HEK293T (cell line): Measurements from ENCODE around the gene RASSF3.

ENCODE experiments used
- CTCF ChIA-PET: fragments of 350-600 bp; formaldehyde crosslinking; extraction: SDS; loops from one replicate; lab custom pipeline; 2021; ENCODE audit warnings: antibody characterized with exemption, inconsistent platforms; lab: Yijun Ruan, JAX
- POLR2A ChIA-PET: fragments of 350-600 bp; formaldehyde crosslinking; extraction: SDS; loops from one replicate; lab custom pipeline; 2020; ENCODE audit warnings: antibody characterized with exemption, inconsistent platforms; lab: Yijun Ruan, JAX
- DNase-seq: peaks from one replicate; pipeline ENCODE4 v3.0.0; 2012; ENCODE audit warnings: mixed read lengths; ENCODE audit errors: extremely low spot score
- ARNT ChIP-seq: fragments of 450-650 bp; IDR thresholded peaks from 2 replicates; pipeline ENCODE4 v1.6.1; 2017; ENCODE audit warnings: mild to moderate bottlenecking
- BHLHE40 ChIP-seq: fragments of 450-650 bp; IDR thresholded peaks from 2 replicates; pipeline ENCODE4 v1.6.1; 2016; ENCODE audit warnings: mild to moderate bottlenecking, moderate library complexity, borderline replicate concordance
- CTBP1 ChIP-seq: fragments of 450-650 bp; IDR thresholded peaks from 2 replicates; pipeline ENCODE4 v1.6.1; 2016; ENCODE audit warnings: borderline replicate concordance
- ELF4 ChIP-seq: fragments of 450-650 bp; IDR thresholded peaks from 2 replicates; pipeline ENCODE4 v1.6.1; 2017; ENCODE audit warnings: antibody characterized with exemption
- FOXA1 ChIP-seq: fragments of 450-650 bp; IDR thresholded peaks from 2 replicates; pipeline ENCODE4 v1.6.1; 2016; ENCODE audit warnings: mild to moderate bottlenecking
- FOXK2 ChIP-seq: fragments of 450-650 bp; IDR thresholded peaks from 2 replicates; pipeline ENCODE4 v1.6.1; 2016; ENCODE audit warnings: mild to moderate bottlenecking
- FOXM1 ChIP-seq: fragments of 450-650 bp; IDR thresholded peaks from 2 replicates; pipeline ENCODE4 v1.6.1; 2017; ENCODE audit warnings: mild to moderate bottlenecking, borderline replicate concordance
- HDGF ChIP-seq: fragments of 450-650 bp; IDR thresholded peaks from 2 replicates; pipeline ENCODE4 v1.6.1; 2017; ENCODE audit warnings: antibody characterized with exemption, borderline replicate concordance
- L3MBTL2 ChIP-seq: fragments of 450-650 bp; conservative IDR thresholded peaks from 2 replicates; pipeline ENCODE4 v1.6.1; 2016; ENCODE audit warnings: mild to moderate bottlenecking
- LEF1 ChIP-seq: fragments of 450-650 bp; IDR thresholded peaks from 2 replicates; pipeline ENCODE4 v1.6.1; 2017; ENCODE audit warnings: mild to moderate bottlenecking, borderline replicate concordance
- NFRKB ChIP-seq: fragments of 450-650 bp; IDR thresholded peaks from 2 replicates; pipeline ENCODE4 v1.6.1; 2016; ENCODE audit warnings: mild to moderate bottlenecking, moderate library complexity
- PKNOX1 ChIP-seq: fragments of 450-650 bp; IDR thresholded peaks from 2 replicates; pipeline ENCODE4 v1.6.1; 2016
- SP1 ChIP-seq: fragments of 450-650 bp; IDR thresholded peaks from 2 replicates; pipeline ENCODE4 v1.6.1; 2017
- SUZ12 ChIP-seq: fragments of 450-650 bp; IDR thresholded peaks from 2 replicates; pipeline ENCODE4 v1.6.1; 2016; ENCODE audit warnings: mild to moderate bottlenecking
- TARDBP ChIP-seq: fragments of 450-650 bp; IDR thresholded peaks from 2 replicates; pipeline ENCODE4 v1.6.1; 2016
- ZNF384 ChIP-seq: fragments of 450-650 bp; IDR thresholded peaks from 2 replicates; pipeline ENCODE4 v1.6.1; 2016

The RASSF3 gene

GRCh38 chr12:64675795-64676194 is 65.5 kb downstream of the RASSF3 start:
- TF ChIP-seq FOXM1: no peak
- no peak for TF ChIP-seq SP1
- TF ChIP-seq FOXK2: no peak
- TF ChIP-seq TARDBP: no peak
- TF ChIP-seq L3MBTL2: no peak
- no peak for TF ChIP-seq CTBP1
- no peak for TF ChIP-seq HDGF
- TF ChIP-seq FOXA1: no peak
- TF ChIP-seq ELF4: no peak
- no peak for TF ChIP-seq NFRKB
- no peak for TF ChIP-seq ARNT
- no peak for TF ChIP-seq ZNF384
- no peak for TF ChIP-seq PKNOX1
- no peak for DNase-seq
- ChIA-PET POLR2A (interaction anchor here (0.6 kb wide), 1 partner anchor 34 kb away, joined by 4 read pairs; no protein-coding TSS in a partner anchor), CTCF (interaction anchor here (0.7 kb wide), 1 partner anchor 63 kb away, joined by 3 read pairs; no protein-coding TSS in a partner anchor)

DNA sequence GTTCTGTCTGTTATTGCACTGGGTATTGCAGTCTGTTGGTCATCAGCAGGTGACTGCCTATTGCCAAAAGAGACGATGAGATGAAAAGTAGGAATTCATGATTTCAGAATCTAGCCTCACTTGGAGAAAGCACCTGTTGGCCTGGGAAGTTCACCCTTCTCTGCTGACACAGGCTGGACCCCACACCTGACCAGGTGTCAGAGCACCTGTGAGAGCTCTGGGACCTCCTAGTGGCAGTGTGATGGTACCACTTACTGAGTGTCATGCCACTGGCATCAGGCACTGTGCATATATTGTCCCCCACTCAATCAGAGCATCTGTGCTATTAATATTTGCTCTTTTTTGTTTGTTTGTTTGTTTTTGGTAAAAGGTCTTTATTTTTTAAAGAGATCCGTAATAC is 68.0 kb downstream of the RASSF3 start:
- no peak for TF ChIP-seq SUZ12
- TF ChIP-seq BHLHE40: no peak
- TF ChIP-seq NFRKB: no peak
- TF ChIP-seq ELF4: no peak
- no peak for TF ChIP-seq HDGF
- TF ChIP-seq L3MBTL2: no peak
- no peak for TF ChIP-seq ARNT
- TF ChIP-seq ZNF384: no peak
- TF ChIP-seq TARDBP: no peak
- TF ChIP-seq LEF1: no peak
- no peak for TF ChIP-seq FOXK2
- no peak for TF ChIP-seq SP1
- no peak for TF ChIP-seq FOXM1
- TF ChIP-seq FOXA1: no peak
- no peak for TF ChIP-seq PKNOX1
- TF ChIP-seq CTBP1: no peak
- CTCF ChIA-PET: interaction anchor here (0.6 kb wide), 2 partner anchors 12 to 29 kb away, joined by 3 read pairs; no protein-coding TSS in a partner anchor
- POLR2A ChIA-PET: no interaction called here
- no peak for DNase-seq

GRCh38 chr12:64678835-64679234 is 68.5 kb downstream of the RASSF3 start:
- POLR2A ChIA-PET: no interaction called here
- TF ChIP-seq FOXK2 (no peak), SP1 (no peak), HDGF (no peak), FOXM1 (no peak), CTBP1 (no peak), TARDBP (no peak), ARNT (no peak), NFRKB (no peak)
- no peak for DNase-seq

GRCh38 chr12:64679487-64680001 is 69.2 kb downstream of the RASSF3 start:
- ChIA-PET CTCF (interaction anchor here (0.6 kb wide), 1 partner anchor 72 kb away, joined by 3 read pairs; no protein-coding TSS in a partner anchor), POLR2A (no interaction called here)
- DNase-seq: no peak
- TF ChIP-seq BHLHE40 (no peak), L3MBTL2 (no peak), SUZ12 (no peak), PKNOX1 (no peak), ARNT (no peak), FOXA1 (no peak), FOXK2 (no peak), TARDBP (no peak), LEF1 (no peak), HDGF (no peak), SP1 (no peak), NFRKB (no peak), ELF4 (no peak), CTBP1 (no peak), ZNF384 (no peak), FOXM1 (no peak)

More at GRCh38 chr12:64678835-64679234, 68.5 kb downstream of the RASSF3 start:
- CTCF ChIA-PET: no interaction called here

DNA sequence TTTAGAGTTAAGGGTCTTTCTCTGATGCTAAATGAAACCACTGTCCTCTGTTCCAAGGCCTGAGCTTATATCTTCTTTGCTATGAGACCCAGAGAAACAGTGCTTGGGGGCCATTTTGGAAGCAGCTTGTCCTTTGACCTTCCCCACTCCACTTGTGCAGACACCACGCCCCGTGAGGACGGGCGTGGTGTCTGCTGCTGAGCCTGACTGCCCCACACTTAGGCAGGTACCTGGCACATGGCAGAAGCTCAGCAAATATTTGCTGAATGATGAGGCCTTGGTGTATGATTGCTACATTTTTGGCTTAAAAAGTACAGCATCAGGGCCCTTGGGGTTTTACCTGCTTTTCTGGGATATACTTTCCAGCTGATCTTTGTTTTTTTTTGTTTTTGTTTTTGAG is 69.9 kb downstream of the RASSF3 start:
- DNase-seq: no peak
- CTCF ChIA-PET: interaction anchor here (0.6 kb wide), 1 partner anchor 72 kb away, joined by 3 read pairs; no protein-coding TSS in a partner anchor
- POLR2A ChIA-PET: no interaction called here
- TF ChIP-seq LEF1 (no peak), BHLHE40 (no peak), FOXM1 (no peak)
